ENCODE data around the gene RNF130. TPM values are rescaled to one million over a fixed set of nuclear protein-coding genes. Genes with fewer than 3 reads are reported as not detected.

Gene RNF130
- total and polyA plus RNA-seq, 3 donors from 2014 or later: 44.3 to 65.0 (median 56.5) TPM

- Histone ChIP-seq H3K4me3 (no peak overlapping the region), H3K9me3 (no peaks in the 10 kb centered on the region), H3K4me1 (no peaks in the 10 kb centered on the region), H3K36me3 (ENCODE audit: low read depth, missing control alignments) (no peaks in the 10 kb centered on the region), H3K27me3 (no peaks in the 10 kb centered on the region), H3K27ac (no peak overlapping the region)
- intact Hi-C loops (cut with DNase I; ENCODE audit: low total_unique reads): no loop called here
- no peak for DNase-seq
- WGBS, 2 donors: 85% methylated on average over 4 of the region's 4 CpGs
- no peak for TF ChIP-seq POLR2A (IDR thresholded peaks at IDR 0.05)
- TF ChIP-seq, protein P1, sequence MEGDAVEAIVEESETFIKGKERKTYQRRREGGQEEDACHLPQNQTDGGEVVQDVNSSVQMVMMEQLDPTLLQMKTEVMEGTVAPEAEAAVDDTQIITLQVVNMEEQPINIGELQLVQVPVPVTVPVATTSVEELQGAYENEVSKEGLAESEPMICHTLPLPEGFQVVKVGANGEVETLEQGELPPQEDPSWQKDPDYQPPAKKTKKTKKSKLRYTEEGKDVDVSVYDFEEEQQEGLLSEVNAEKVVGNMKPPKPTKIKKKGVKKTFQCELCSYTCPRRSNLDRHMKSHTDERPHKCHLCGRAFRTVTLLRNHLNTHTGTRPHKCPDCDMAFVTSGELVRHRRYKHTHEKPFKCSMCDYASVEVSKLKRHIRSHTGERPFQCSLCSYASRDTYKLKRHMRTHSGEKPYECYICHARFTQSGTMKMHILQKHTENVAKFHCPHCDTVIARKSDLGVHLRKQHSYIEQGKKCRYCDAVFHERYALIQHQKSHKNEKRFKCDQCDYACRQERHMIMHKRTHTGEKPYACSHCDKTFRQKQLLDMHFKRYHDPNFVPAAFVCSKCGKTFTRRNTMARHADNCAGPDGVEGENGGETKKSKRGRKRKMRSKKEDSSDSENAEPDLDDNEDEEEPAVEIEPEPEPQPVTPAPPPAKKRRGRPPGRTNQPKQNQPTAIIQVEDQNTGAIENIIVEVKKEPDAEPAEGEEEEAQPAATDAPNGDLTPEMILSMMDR (IDR thresholded peaks at IDR 0.05): no peak
Observed at GRCh38 chr5:179978792-179979191, 92.8 kb downstream of the RNF130 start.

GRCh38 chr5:179975713-179976134, 95.8 kb downstream of the RNF130 start:
- H3K4me3 ChIP-seq: no peak overlapping the region
- H3K4me1 ChIP-seq: no peaks in the 10 kb centered on the region
- no peak for DNase-seq
- 94 to 95% methylated on average over 13 of the region's 13 CpGs for WGBS, 2 donors
- TF ChIP-seq, protein P1 (IDR thresholded peaks at IDR 0.05): no peak
- TF ChIP-seq POLR2A (IDR thresholded peaks at IDR 0.05): no peak
- intact Hi-C loops (cut with DNase I; ENCODE audit: low total_unique reads): no loop called here
- H3K27ac ChIP-seq: no peak overlapping the region
- no peaks in the 10 kb centered on the region for H3K36me3 ChIP-seq (ENCODE audit: low read depth, missing control alignments)
- no peaks in the 10 kb centered on the region for H3K9me3 ChIP-seq
- H3K27me3 ChIP-seq: no peaks in the 10 kb centered on the region

GRCh38 chr5:179974946-179975712, 96.4 kb downstream of the RNF130 start:
- no peaks in the 10 kb centered on the region for H3K36me3 ChIP-seq (ENCODE audit: low read depth, missing control alignments)
- intact Hi-C loops (cut with DNase I; ENCODE audit: low total_unique reads): no loop called here
- WGBS, 2 donors: 89 to 91% methylated on average over 25 of the region's 25 CpGs
- no peaks in the 10 kb centered on the region for H3K4me1 ChIP-seq
- no peaks in the 10 kb centered on the region for H3K27me3 ChIP-seq
- H3K27ac ChIP-seq: no peak overlapping the region
- H3K9me3 ChIP-seq: no peaks in the 10 kb centered on the region
- peak; percentile 54 for DNase-seq
- no peak overlapping the region for H3K4me3 ChIP-seq
- TF ChIP-seq, protein P1 (IDR thresholded peaks at IDR 0.05): peak in 1 of 3 experiments; percentile 27
- no peak for TF ChIP-seq POLR2A (IDR thresholded peaks at IDR 0.05)

DNA sequence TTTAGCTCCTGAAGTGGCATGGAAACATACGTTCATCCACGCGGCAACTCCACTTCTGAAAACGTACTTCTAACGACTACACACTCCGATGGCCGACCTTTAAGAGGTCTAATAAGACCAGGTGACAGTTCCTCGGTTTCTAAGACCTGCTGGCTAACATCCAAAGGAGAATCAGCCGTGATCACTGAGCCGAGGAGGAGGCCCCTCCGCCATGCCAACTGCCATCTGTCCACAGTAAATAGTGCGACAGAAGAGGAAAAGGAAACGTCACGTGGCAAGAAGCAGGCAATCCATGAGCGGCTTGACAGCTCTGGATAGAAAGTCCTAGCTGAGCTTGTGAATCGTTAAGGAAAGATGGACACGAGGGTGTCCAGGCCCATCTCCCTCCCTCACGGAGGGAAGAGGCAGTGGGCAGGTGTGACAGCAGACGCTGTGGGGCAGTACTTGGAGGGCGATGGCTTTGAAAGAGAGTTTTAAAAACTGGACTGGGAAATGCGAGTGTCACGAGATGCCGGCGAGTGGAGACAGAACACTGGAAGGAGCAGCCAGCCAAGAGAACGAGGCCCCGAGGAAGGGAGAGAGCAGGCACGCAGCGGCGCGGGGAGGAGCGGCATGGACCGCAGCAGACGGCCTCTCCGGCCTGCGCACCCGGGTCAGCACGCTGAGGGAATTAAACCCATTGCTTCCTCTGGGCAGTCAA, 97.2 kb downstream of the RNF130 start:
- Histone ChIP-seq H3K4me1 (no peaks in the 10 kb centered on the region), H3K4me3 (no peak overlapping the region), H3K9me3 (no peaks in the 10 kb centered on the region), H3K27me3 (no peaks in the 10 kb centered on the region), H3K27ac (no peak overlapping the region), H3K36me3 (ENCODE audit: low read depth, missing control alignments) (no peaks in the 10 kb centered on the region)
- intact Hi-C loops (cut with DNase I; ENCODE audit: low total_unique reads): no loop called here
- DNase-seq: no peak
- TF ChIP-seq, protein P1 (IDR thresholded peaks at IDR 0.05): no peak
- no peak for TF ChIP-seq POLR2A (IDR thresholded peaks at IDR 0.05)
- WGBS, 2 donors: 92% methylated on average over 29 to 37 of the region's 37 CpGs
